ENCODE results near the gene COBLL1. TPM values are rescaled to one million over a fixed set of nuclear protein-coding genes. Genes with fewer than 3 reads are reported as not detected.

COBLL1 gene
- total RNA-seq, 1 experiment from 2014 or later = 0.04 TPM

GRCh38 chr2:164837807-164838206 is 3.8 kb downstream of the COBLL1 start:
- Histone ChIP-seq H3K4me3 (ENCODE audit: low read length) (no peak overlapping the region), H3K27me3 (ENCODE audit: low read length) (peaks cover 6% of the 10 kb centered on the region), H3K9me3 (ENCODE audit: low read length) (no peaks in the 10 kb centered on the region), H3K36me3 (ENCODE audit: insufficient read depth, low read length) (no peaks in the 10 kb centered on the region), H4K20me1 (ENCODE audit: insufficient read depth, low read depth, low read length) (no peaks in the 10 kb centered on the region), H3K79me2 (ENCODE audit: low read length) (no peaks in the 10 kb centered on the region), H3K27ac (ENCODE audit: low read length) (no peak overlapping the region), H2AFZ (ENCODE audit: low read length) (no peak overlapping the region), H3K4me1 (ENCODE audit: low read length) (peaks cover 9% of the 10 kb centered on the region), H3K9me2 (replicated peaks; ENCODE audit: insufficient read depth, low read length) (no peaks in the 10 kb centered on the region), H3K4me2 (ENCODE audit: low read depth, low read length, poor library complexity, severe bottlenecking) (no peak overlapping the region), H3K9ac (ENCODE audit: low read length) (no peak overlapping the region)
- DNase-seq = no peak

- no peaks in the 10 kb centered on the region for H3K36me3 ChIP-seq (ENCODE audit: insufficient read depth, low read length)
- no peaks in the 10 kb centered on the region for H3K9me2 ChIP-seq (replicated peaks; ENCODE audit: insufficient read depth, low read length)
- H3K27me3 ChIP-seq (ENCODE audit: low read length) = peaks cover 3% of the 10 kb centered on the region; the same call in 1 of the 2 replicates
- no peaks in the 10 kb centered on the region for H4K20me1 ChIP-seq (ENCODE audit: insufficient read depth, low read depth, low read length)
- DNase-seq = no peak
- H3K79me2 ChIP-seq (ENCODE audit: low read length) = no peaks in the 10 kb centered on the region
- H3K9me3 ChIP-seq (ENCODE audit: low read length) = no peaks in the 10 kb centered on the region
- H3K9ac ChIP-seq (ENCODE audit: low read length) = no peak overlapping the region
- H3K4me1 ChIP-seq (ENCODE audit: low read length) = peaks cover 5% of the 10 kb centered on the region
- no peak overlapping the region for H3K4me3 ChIP-seq (ENCODE audit: low read length)
- no peak overlapping the region for H2AFZ ChIP-seq (ENCODE audit: low read length)
- no peak overlapping the region for H3K27ac ChIP-seq (ENCODE audit: low read length)
- no peak overlapping the region for H3K4me2 ChIP-seq (ENCODE audit: low read depth, low read length, poor library complexity, severe bottlenecking)
Observed at GRCh38 chr2:164836907-164837306, 4.7 kb downstream of the COBLL1 start.

- Histone ChIP-seq H3K4me2 (ENCODE audit: low read depth, low read length, poor library complexity, severe bottlenecking) (no peak overlapping the region), H3K36me3 (ENCODE audit: insufficient read depth, low read length) (no peaks in the 10 kb centered on the region), H3K4me1 (ENCODE audit: low read length) (no peaks in the 10 kb centered on the region), H3K4me3 (ENCODE audit: low read length) (no peak overlapping the region), H3K27ac (ENCODE audit: low read length) (no peak overlapping the region), H3K9ac (ENCODE audit: low read length) (no peak overlapping the region), H3K9me3 (ENCODE audit: low read length) (no peaks in the 10 kb centered on the region), H4K20me1 (ENCODE audit: insufficient read depth, low read depth, low read length) (no peaks in the 10 kb centered on the region), H2AFZ (ENCODE audit: low read length) (no peak overlapping the region), H3K27me3 (ENCODE audit: low read length) (peaks cover 3% of the 10 kb centered on the region; the same call in 1 of the 2 replicates), H3K9me2 (replicated peaks; ENCODE audit: insufficient read depth, low read length) (no peaks in the 10 kb centered on the region), H3K79me2 (ENCODE audit: low read length) (no peaks in the 10 kb centered on the region)
- DNase-seq = no peak
Observed at GRCh38 chr2:164835302-164835701, 6.3 kb downstream of the COBLL1 start.

GRCh38 chr2:164831887-164832286 is 9.7 kb downstream of the COBLL1 start:
- H3K79me2 ChIP-seq (ENCODE audit: low read length) = no peaks in the 10 kb centered on the region
- no peaks in the 10 kb centered on the region for H3K9me3 ChIP-seq (ENCODE audit: low read length)
- H3K4me2 ChIP-seq (ENCODE audit: low read depth, low read length, poor library complexity, severe bottlenecking) = no peak overlapping the region
- no peaks in the 10 kb centered on the region for H3K4me1 ChIP-seq (ENCODE audit: low read length)
- no peak overlapping the region for H3K4me3 ChIP-seq (ENCODE audit: low read length)
- H2AFZ ChIP-seq (ENCODE audit: low read length) = peak overlapping the region; percentile 24; the same call in 1 of the 2 replicates
- no peak overlapping the region for H3K27ac ChIP-seq (ENCODE audit: low read length)
- no peak overlapping the region for H3K9ac ChIP-seq (ENCODE audit: low read length)
- H3K9me2 ChIP-seq (replicated peaks; ENCODE audit: insufficient read depth, low read length) = no peaks in the 10 kb centered on the region
- H4K20me1 ChIP-seq (ENCODE audit: insufficient read depth, low read depth, low read length) = no peaks in the 10 kb centered on the region
- peaks cover 3% of the 10 kb centered on the region; the same call in 1 of the 2 replicates for H3K27me3 ChIP-seq (ENCODE audit: low read length)
- no peaks in the 10 kb centered on the region for H3K36me3 ChIP-seq (ENCODE audit: insufficient read depth, low read length)
- no peak for DNase-seq

- Histone ChIP-seq H2AFZ (ENCODE audit: low read length) (no peak overlapping the region), H3K27me3 (ENCODE audit: low read length) (no peaks in the 10 kb centered on the region), H3K9me2 (replicated peaks; ENCODE audit: insufficient read depth, low read length) (no peaks in the 10 kb centered on the region), H3K9ac (ENCODE audit: low read length) (no peak overlapping the region), H4K20me1 (ENCODE audit: insufficient read depth, low read depth, low read length) (no peaks in the 10 kb centered on the region), H3K4me2 (ENCODE audit: low read depth, low read length, poor library complexity, severe bottlenecking) (no peak overlapping the region), H3K4me1 (ENCODE audit: low read length) (no peaks in the 10 kb centered on the region), H3K79me2 (ENCODE audit: low read length) (no peaks in the 10 kb centered on the region), H3K4me3 (ENCODE audit: low read length) (no peak overlapping the region), H3K36me3 (ENCODE audit: insufficient read depth, low read length) (no peaks in the 10 kb centered on the region), H3K27ac (ENCODE audit: low read length) (no peak overlapping the region), H3K9me3 (ENCODE audit: low read length) (no peaks in the 10 kb centered on the region)
- DNase-seq = no peak
Observed at GRCh38 chr2:164831180-164831579, 10.4 kb downstream of the COBLL1 start.

- Histone ChIP-seq H3K9me3 (ENCODE audit: low read length) (no peaks in the 10 kb centered on the region), H3K4me3 (ENCODE audit: low read length) (no peak overlapping the region), H3K4me1 (ENCODE audit: low read length) (no peaks in the 10 kb centered on the region), H3K27me3 (ENCODE audit: low read length) (no peaks in the 10 kb centered on the region), H3K27ac (ENCODE audit: low read length) (no peak overlapping the region), H2AFZ (ENCODE audit: low read length) (no peak overlapping the region), H3K79me2 (ENCODE audit: low read length) (no peaks in the 10 kb centered on the region), H3K4me2 (ENCODE audit: low read depth, low read length, poor library complexity, severe bottlenecking) (no peak overlapping the region), H3K36me3 (ENCODE audit: insufficient read depth, low read length) (no peaks in the 10 kb centered on the region), H3K9ac (ENCODE audit: low read length) (no peak overlapping the region), H3K9me2 (replicated peaks; ENCODE audit: insufficient read depth, low read length) (no peaks in the 10 kb centered on the region), H4K20me1 (ENCODE audit: insufficient read depth, low read depth, low read length) (no peaks in the 10 kb centered on the region)
- no peak for DNase-seq
Observed at GRCh38 chr2:164826293-164827243, 15.1 kb downstream of the COBLL1 start.

GRCh38 chr2:164824872-164825271 is 16.8 kb downstream of the COBLL1 start:
- no peaks in the 10 kb centered on the region for H3K27me3 ChIP-seq (ENCODE audit: low read length)
- no peak for DNase-seq

GRCh38 chr2:164823126-164823525 is 18.5 kb downstream of the COBLL1 start:
- Histone ChIP-seq H3K79me2 (ENCODE audit: low read length) (no peaks in the 10 kb centered on the region), H3K27me3 (ENCODE audit: low read length) (no peaks in the 10 kb centered on the region), H3K9me3 (ENCODE audit: low read length) (no peaks in the 10 kb centered on the region), H4K20me1 (ENCODE audit: insufficient read depth, low read depth, low read length) (no peaks in the 10 kb centered on the region), H2AFZ (ENCODE audit: low read length) (no peak overlapping the region), H3K36me3 (ENCODE audit: insufficient read depth, low read length) (no peaks in the 10 kb centered on the region), H3K9me2 (replicated peaks; ENCODE audit: insufficient read depth, low read length) (no peaks in the 10 kb centered on the region), H3K4me2 (ENCODE audit: low read depth, low read length, poor library complexity, severe bottlenecking) (no peak overlapping the region), H3K4me3 (ENCODE audit: low read length) (no peak overlapping the region), H3K4me1 (ENCODE audit: low read length) (no peaks in the 10 kb centered on the region), H3K27ac (ENCODE audit: low read length) (no peak overlapping the region), H3K9ac (ENCODE audit: low read length) (no peak overlapping the region)
- DNase-seq = no peak

More at GRCh38 chr2:164824872-164825271, 16.8 kb downstream of the COBLL1 start:
- no peaks in the 10 kb centered on the region for H3K9me2 ChIP-seq (replicated peaks; ENCODE audit: insufficient read depth, low read length)
- no peaks in the 10 kb centered on the region for H3K36me3 ChIP-seq (ENCODE audit: insufficient read depth, low read length)
- H3K27ac ChIP-seq (ENCODE audit: low read length) = no peak overlapping the region
- no peak overlapping the region for H3K4me3 ChIP-seq (ENCODE audit: low read length)
- H3K9me3 ChIP-seq (ENCODE audit: low read length) = no peaks in the 10 kb centered on the region
- no peaks in the 10 kb centered on the region for H4K20me1 ChIP-seq (ENCODE audit: insufficient read depth, low read depth, low read length)
- H2AFZ ChIP-seq (ENCODE audit: low read length) = no peak overlapping the region
- H3K79me2 ChIP-seq (ENCODE audit: low read length) = no peaks in the 10 kb centered on the region
- no peaks in the 10 kb centered on the region for H3K4me1 ChIP-seq (ENCODE audit: low read length)
- H3K4me2 ChIP-seq (ENCODE audit: low read depth, low read length, poor library complexity, severe bottlenecking) = no peak overlapping the region
- no peak overlapping the region for H3K9ac ChIP-seq (ENCODE audit: low read length)
